ENCODE measurements around the gene SPEN.
"Not testable (repeated sequence)": the region's sequence is repeated elsewhere in the genome, so short reads cannot be mapped to it uniquely, and the experiment has no call there.

SPEN gene

DNA sequence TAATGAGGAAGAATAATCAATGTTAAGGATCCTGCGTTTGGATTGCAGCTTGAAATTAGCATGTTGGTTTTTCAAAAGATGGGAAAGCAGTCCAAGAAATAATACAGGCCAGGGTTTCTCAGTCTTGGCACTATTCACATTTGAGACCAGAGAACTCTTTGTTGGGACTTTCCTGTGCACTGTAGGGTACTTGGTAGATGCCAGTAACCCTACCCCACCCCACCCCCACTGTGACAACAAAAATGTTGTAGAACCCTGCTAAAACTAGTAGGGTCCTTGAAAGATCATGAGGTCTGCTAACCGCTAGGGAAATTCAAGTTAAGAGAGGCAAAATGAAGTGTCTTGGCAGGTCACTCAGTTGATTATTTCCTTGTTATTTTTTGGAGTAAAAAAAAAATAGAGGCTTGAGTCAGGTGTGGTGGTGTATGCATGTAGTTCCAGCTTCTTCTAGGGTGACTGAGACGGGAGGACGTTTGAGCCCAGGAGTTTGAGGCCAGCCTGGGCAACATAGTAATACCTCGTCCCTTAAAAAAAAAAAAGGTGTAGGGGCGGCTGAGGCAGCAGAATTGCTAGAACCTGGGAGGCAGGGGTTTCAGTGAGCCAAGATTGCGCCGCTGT is 53.3 kb downstream of the SPEN start:
- no peak for DNase-seq (ENCODE audit: low read depth)

DNA sequence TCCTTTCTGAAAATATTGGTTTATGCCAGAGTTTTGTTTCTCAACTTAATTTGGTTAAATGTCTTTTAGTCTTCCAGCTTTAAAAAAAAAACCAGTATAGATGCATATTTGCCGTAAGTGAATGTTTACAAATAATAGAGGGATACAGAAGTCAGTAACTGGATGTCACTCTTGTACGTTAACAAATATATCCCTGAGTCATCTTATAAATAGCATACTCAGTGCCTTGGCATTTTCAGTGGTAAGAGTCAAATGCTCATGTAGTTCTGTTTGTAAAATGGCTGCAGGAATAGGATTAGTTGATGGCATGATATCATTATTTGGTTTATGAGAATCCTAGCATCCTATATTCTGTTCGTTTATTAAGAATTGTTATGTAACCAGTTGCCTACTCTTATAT is 55.4 kb downstream of the SPEN start:
- DNase-seq (ENCODE audit: low read depth): peak; percentile 54

DNA sequence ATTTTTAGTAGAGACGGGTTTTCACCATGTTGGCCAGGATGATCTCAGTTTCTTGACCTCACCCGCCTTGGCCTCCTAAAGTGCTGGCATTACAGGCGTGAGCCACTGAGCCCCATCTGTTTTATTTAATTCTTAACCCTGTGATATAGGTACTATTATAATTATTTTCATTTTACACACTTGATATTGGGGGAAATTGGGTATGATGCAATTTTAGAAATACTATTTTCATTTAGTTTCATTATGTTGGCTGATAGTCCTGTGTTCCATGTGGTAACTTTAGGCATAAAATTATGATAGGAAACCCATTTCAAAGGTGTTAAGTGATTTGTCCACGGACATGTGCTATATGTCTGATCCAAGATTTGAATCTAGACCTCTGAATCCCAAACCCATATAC is 61.1 kb downstream of the SPEN start:
- no peak for DNase-seq (ENCODE audit: low read depth)

DNA sequence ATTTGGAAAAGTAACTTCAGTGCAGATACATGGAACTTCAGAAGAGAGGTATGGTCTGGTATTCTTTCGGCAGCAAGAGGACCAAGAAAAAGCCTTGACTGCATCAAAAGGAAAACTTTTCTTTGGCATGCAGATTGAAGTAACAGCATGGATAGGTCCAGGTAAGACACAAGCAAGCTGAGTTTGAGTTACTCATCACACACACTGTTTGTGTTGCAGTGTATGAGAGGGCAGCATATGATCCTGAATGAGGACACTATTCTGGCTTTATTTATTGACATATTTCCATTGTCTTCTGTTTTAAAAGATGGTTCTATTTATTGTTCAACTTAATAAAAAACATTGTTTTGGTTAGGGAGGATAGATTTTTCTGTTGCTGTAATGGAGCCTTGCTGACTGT is 63.6 kb downstream of the SPEN start:
- DNase-seq (ENCODE audit: low read depth): no peak

DNA sequence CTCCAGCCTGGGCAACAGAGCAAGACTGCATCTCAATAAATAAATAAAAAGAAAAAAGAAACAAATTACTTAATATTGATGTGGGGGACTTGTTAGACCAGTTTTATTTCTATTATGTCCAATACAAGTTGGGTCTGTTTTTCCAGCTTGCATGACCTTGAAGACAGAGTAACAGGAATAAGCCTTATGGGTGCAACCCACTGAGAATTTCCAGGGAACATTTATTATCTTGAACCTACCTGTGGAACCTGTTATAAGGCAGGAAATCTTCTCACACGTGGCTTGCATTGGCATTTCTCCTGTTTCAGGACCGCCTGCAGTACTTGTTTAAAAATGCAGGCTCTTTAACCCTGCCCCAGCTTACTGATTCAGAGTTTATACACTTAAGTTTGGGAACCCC is 64.4 kb downstream of the SPEN start:
- no peak for DNase-seq (ENCODE audit: low read depth)

DNA sequence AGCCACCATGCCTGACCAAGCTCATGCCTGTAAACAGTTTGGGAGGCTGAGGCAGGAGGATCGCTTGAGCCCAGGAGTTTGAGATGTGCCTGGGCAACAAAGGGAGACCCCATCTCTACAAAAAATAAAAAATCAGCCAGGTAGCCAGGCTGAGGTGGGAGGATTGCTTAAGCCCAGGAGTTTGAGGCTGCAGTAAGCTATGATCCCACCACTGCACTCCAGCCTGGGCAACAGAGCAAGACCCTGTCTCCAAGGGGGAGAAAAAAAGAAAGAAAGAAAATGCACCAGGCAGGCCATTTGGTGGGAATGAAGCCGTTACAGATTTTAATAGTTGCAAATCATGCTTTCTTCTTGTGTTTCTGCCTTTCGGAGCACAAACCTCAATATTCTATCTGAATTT is 66.1 kb downstream of the SPEN start:
- DNase-seq (ENCODE audit: low read depth): not testable (repeated sequence)

DNA sequence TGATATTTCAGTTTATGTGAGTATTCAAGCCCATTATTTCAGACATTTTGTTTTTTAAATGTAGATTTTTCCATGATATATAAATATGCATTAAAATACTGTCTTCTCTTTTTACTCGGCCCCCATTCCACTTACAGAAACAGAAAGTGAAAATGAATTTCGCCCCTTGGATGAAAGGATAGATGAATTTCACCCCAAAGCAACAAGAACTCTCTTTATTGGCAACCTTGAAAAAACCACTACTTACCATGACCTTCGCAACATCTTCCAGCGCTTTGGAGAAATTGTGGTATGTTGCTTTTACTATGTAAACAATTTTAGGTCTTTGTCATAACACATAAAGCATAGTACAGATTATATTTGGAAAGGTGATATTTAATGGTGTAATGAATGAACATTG is 68.5 kb downstream of the SPEN start:
- no peak for DNase-seq (ENCODE audit: low read depth)

DNA sequence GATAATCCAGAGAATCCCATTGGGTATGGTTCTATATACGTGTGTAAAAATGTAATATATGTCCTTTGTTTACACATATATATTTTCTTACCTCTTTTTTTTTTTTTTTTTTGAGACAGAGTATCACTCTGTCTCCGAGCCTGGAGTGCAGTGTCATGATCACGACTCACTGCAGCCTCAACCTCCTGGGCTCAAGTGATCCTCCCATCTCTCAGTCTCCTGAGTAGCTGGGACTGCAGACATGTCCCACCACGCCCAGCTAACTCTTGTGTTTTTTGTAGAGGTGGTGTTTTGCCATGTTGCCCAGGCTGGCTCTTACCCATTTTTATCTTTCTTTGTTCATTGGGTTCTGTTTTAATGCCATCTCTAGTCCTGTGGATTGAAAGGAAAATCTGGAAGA is 68.9 kb downstream of the SPEN start:
- DNase-seq (ENCODE audit: low read depth): no peak

DNA sequence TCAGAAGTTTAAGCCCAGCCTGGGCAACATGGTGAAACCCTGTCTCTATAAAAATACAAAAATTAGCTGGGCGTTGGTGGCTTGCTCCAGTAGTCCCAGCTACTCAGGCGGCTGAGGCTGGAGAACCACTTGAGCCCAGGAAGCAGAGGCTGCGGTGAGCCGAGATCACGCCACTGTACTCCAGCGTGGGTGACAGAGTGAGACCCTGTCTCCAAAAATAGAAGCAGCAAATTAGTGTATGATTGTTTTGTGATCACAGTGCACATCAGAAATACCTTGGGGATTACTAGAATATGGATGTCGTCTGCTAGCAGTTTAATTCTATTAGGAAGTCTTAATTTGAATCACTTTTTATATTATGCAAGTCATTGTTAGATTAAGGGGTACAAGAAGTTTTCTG is 69.4 kb downstream of the SPEN start:
- no peak for DNase-seq (ENCODE audit: low read depth)

DNA sequence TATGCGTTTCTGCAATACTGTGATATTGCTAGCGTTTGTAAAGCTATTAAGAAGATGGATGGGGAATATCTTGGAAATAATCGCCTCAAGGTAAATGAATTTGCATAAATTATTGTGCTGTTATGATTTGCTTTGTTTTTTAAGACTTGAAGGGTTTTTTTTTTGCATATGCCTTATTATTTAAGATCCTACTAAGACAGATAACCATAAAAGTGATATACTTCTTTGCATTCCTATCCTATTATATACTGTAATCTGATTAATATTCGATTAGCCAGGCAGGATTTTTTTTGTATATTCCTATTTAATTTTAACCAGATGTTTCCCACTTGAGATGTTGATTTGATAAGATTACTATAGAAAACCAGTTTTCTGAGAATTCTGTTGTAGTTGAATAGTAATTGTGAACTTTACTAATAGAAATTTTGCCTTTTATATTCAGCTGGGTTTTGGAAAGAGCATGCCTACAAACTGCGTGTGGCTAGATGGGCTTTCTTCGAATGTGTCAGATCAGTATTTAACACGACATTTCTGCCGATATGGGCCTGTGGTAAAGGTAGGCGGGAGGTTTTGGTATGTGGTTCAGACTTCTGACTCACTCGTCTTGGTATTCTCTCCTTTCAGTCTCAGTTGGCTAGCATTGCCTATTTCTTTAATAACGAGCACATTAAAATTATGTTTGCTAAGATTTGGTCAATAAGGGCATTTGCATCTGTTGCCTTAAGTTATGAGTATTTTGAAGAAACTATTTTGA is 71.6 kb downstream of the SPEN start:
- DNase-seq (ENCODE audit: low read depth): peak; percentile 53

DNA sequence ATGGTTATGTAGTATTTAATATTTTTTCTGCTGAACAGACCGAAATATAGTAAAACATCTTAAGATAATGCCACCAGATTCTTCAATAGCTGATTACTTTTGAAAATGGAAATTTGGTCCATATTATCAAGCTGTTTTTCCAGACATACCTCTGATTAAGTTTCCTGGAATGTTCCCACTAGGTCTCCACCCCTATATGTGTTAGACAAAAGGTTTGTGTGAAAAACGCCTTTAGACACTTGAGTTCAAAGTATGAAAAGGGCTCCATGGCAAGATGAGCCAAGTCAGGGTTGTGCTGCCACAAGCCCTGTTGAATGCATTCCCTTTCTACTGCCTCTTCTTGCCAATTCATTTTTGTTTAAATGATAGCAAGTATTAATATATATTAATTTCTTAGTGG is 75.7 kb downstream of the SPEN start:
- DNase-seq (ENCODE audit: low read depth): no peak

DNA sequence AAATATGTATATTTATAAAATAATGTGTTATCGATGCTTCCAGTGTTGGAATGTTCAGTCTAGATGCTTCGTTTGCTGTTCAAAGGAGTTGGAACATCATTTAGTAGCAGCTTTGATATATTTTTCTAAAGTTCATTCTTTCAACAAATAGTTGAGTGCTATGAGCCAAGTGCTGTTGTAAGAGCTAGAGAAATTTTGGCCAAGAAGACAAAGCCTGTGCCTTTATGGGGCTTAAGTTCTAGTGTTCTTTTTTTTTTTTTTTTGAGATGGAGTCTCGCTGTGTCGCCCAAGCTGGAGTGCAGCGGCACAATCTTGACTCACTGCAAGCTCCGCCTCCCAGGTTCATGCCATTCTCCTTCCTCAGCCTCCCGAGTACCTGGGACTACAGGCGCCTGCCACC is 78.9 kb downstream of the SPEN start:
- DNase-seq (ENCODE audit: low read depth): not testable (repeated sequence)

DNA sequence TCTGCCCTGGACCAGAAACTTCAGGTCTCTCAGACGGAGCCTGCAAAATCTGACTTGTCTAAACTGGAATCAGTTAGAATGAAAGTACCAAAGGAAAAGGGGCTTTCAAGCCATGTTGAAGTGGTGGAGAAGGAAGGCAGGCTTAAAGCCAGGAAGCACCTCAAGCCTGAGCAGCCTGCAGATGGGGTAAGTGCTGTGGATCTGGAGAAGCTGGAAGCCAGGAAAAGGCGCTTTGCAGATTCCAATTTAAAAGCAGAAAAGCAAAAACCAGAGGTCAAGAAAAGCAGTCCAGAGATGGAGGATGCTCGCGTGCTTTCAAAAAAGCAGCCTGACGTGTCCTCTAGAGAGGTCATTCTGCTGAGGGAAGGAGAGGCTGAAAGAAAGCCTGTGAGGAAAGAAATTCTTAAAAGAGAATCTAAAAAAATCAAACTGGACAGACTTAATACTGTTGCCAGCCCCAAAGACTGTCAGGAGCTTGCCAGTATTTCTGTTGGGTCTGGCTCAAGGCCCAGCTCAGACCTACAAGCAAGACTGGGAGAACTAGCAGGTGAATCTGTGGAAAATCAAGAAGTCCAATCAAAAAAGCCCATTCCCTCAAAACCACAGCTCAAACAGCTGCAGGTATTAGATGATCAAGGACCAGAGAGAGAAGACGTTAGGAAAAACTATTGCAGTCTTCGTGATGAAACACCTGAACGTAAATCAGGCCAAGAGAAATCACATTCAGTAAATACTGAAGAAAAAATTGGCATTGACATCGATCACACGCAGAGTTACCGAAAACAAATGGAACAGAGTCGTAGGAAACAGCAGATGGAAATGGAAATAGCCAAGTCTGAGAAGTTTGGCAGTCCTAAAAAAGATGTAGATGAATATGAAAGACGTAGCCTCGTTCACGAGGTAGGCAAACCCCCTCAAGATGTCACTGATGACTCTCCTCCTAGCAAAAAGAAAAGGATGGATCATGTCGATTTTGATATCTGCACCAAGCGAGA is 81.8 kb downstream of the SPEN start:
- no peak for DNase-seq (ENCODE audit: low read depth)

DNA sequence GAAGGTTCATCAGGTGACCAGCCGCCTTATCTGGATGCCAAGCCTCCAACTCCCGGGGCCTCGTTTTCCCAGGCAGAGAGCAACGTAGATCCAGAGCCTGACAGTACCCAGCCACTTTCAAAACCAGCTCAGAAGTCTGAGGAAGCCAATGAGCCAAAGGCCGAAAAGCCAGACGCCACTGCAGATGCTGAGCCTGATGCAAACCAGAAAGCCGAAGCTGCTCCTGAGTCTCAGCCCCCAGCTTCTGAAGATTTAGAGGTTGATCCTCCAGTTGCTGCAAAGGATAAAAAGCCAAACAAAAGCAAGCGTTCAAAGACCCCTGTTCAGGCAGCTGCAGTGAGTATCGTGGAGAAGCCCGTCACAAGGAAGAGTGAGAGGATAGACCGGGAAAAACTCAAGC is 83.9 kb downstream of the SPEN start:
- no peak for DNase-seq (ENCODE audit: low read depth)

DNA sequence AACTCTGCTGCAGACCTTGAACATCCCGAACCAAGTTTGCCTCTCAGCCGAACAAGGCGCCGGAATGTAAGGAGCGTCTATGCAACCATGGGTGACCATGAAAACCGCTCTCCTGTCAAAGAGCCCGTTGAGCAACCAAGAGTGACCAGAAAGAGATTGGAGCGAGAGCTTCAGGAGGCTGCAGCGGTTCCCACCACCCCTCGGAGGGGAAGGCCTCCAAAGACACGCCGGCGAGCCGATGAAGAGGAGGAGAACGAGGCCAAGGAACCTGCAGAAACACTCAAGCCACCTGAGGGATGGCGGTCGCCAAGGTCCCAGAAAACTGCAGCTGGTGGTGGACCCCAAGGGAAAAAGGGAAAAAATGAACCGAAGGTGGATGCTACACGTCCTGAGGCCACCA is 84.4 kb downstream of the SPEN start:
- DNase-seq (ENCODE audit: low read depth): no peak

DNA sequence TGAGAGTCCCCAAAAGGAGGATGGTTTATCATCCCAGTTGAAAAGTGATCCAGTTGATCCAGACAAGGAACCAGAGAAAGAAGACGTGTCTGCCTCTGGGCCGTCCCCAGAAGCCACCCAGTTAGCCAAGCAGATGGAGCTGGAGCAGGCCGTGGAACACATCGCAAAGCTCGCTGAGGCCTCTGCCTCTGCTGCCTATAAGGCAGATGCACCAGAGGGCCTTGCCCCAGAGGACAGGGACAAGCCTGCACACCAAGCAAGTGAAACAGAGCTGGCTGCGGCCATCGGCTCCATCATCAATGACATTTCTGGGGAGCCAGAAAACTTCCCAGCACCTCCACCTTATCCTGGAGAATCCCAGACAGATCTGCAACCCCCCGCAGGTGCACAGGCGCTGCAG is 85.1 kb downstream of the SPEN start:
- DNase-seq (ENCODE audit: low read depth): no peak

DNA sequence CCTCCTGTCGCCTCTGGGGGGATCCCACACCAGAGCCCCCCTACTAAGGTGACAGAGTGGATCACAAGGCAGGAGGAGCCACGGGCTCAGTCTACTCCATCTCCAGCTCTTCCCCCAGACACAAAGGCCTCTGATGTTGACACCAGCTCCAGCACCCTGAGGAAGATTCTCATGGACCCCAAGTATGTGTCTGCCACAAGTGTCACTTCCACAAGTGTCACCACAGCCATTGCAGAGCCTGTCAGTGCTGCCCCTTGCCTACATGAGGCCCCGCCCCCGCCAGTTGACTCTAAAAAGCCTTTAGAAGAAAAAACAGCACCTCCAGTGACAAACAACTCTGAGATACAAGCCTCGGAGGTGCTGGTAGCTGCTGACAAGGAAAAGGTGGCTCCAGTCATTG is 86.2 kb downstream of the SPEN start:
- DNase-seq (ENCODE audit: low read depth): no peak

DNA sequence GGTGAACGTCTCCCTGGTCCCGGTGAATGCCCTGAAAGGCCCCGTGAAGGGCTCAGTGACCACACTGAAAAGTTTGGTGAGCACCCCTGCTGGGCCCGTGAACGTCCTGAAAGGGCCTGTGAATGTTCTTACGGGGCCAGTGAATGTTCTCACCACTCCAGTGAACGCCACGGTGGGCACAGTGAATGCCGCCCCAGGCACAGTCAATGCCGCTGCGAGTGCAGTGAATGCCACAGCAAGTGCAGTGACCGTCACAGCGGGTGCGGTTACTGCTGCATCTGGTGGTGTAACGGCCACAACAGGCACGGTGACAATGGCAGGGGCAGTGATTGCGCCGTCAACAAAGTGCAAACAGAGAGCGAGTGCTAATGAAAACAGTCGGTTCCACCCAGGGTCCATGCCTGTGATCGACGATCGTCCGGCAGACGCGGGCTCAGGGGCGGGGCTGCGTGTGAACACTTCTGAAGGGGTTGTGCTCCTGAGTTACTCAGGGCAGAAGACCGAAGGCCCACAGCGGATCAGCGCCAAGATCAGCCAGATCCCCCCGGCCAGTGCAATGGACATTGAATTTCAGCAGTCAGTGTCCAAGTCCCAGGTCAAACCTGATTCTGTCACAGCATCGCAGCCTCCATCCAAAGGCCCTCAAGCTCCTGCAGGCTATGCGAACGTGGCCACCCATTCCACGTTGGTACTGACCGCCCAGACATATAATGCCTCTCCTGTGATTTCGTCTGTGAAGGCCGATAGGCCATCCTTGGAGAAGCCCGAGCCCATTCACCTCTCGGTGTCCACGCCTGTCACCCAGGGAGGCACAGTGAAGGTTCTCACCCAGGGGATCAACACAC is 86.9 kb downstream of the SPEN start:
- no peak for DNase-seq (ENCODE audit: low read depth)

DNA sequence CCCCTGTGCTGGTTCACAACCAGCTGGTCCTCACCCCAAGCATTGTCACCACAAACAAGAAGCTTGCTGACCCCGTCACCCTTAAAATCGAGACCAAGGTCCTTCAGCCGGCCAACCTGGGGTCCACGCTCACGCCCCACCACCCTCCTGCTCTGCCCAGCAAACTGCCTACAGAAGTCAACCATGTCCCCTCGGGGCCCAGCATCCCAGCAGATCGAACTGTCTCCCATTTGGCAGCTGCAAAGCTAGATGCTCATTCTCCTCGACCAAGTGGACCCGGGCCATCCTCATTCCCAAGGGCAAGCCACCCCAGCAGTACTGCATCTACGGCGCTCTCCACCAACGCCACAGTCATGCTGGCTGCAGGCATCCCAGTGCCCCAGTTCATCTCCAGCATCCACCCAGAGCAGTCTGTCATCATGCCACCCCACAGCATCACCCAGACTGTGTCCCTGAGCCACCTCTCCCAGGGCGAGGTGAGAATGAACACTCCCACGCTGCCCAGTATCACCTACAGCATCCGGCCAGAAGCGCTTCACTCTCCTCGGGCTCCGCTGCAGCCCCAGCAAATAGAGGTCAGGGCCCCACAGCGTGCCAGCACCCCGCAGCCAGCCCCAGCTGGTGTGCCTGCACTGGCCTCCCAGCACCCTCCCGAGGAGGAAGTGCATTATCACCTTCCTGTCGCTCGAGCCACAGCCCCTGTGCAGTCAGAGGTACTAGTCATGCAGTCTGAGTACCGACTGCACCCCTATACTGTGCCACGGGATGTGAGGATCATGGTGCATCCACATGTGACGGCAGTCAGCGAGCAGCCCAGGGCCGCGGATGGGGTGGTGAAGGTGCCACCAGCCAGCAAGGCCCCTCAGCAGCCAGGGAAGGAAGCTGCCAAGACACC is 87.8 kb downstream of the SPEN start:
- DNase-seq (ENCODE audit: low read depth): no peak

DNA sequence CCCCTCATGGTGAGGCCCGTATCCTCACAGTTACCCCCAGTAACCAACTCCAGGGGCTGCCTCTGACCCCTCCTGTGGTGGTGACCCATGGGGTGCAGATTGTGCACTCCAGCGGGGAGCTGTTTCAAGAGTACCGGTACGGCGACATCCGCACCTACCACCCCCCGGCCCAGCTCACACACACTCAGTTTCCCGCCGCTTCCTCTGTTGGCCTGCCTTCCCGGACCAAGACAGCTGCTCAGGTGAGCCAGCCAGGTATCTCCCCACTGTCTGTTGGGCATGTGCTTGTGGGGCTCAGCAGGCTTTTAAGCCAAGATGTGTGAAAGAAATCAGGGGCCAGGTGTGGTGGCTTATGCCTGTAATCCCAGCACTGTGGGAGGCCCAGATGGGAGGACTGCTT is 88.5 kb downstream of the SPEN start:
- no peak for DNase-seq (ENCODE audit: low read depth)

DNA sequence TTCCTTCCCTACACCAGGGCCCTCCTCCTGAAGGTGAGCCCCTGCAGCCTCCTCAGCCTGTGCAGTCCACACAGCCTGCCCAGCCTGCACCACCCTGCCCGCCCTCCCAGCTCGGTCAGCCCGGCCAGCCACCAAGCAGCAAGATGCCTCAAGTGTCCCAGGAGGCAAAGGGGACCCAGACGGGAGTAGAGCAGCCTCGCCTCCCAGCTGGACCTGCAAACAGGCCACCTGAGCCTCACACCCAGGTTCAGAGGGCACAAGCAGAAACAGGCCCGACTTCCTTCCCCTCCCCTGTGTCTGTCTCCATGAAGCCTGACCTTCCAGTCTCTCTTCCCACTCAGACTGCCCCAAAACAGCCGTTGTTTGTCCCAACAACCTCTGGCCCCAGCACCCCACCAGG is 89.6 kb downstream of the SPEN start:
- DNase-seq (ENCODE audit: low read depth): no peak

Measured in GM04503 (cell line).